ENCODE data around the gene TRPV4.

The TRPV4 gene

GRCh38 chr12:109875572-109876131, 42.5 kb upstream of the TRPV4 start (continued):
- TF ChIP-seq PATZ1 (tag by site-specific recombination; IDR thresholded peaks at IDR 0.05) (peak; percentile 46; the same call in 1 of the 2 replicates), OSR2 (tag by site-specific recombination; IDR thresholded peaks at IDR 0.05) (peak; percentile 76), FEZF1 (tag by site-specific recombination; IDR thresholded peaks at IDR 0.05) (peak; percentile 73), ZNF146 (tag by site-specific recombination; IDR thresholded peaks at IDR 0.05) (no peak), MYNN (tag by site-specific recombination; IDR thresholded peaks at IDR 0.05; ENCODE audit: borderline replicate concordance) (no peak), ZNF555 (tag by site-specific recombination; conservative IDR thresholded peaks at IDR 0.05) (no peak), ZNF398 (tag by site-specific recombination; IDR thresholded peaks at IDR 0.05) (no peak), ZXDB (tag by site-specific recombination; IDR thresholded peaks at IDR 0.05) (0 out of 2 replicates have a peak, but pooled peaks have one; percentile 40), ZNF133 (tag by site-specific recombination; IDR thresholded peaks at IDR 0.05) (no peak), ZBTB11 (tag by site-specific recombination; conservative IDR thresholded peaks at IDR 0.05; ENCODE audit: low read depth) (no peak), ZNF639 (tag by site-specific recombination; IDR thresholded peaks at IDR 0.05) (no peak), ZBTB44 (tag by site-specific recombination; IDR thresholded peaks at IDR 0.05) (no peak), ZNF701 (tag by site-specific recombination; IDR thresholded peaks at IDR 0.05) (no peak), EGR2 (tag by site-specific recombination; IDR thresholded peaks at IDR 0.05; ENCODE audit: low read depth) (no peak), SP2 (tag by site-specific recombination; IDR thresholded peaks at IDR 0.05) (no peak), ZNF785 (tag by site-specific recombination; IDR thresholded peaks at IDR 0.05) (no peak), ZNF341 (tag by site-specific recombination; IDR thresholded peaks at IDR 0.05; ENCODE audit: low read depth) (no peak), ZNF404 (tag by site-specific recombination; IDR thresholded peaks at IDR 0.05) (no peak), ZNF521 (tag by site-specific recombination; IDR thresholded peaks at IDR 0.05) (no peak), ZNF624 (tag by site-specific recombination; IDR thresholded peaks at IDR 0.05) (0 out of 2 replicates have a peak, but pooled peaks have one; percentile 21), ZNF24 (tag by site-specific recombination; IDR thresholded peaks at IDR 0.05) (no peak), ZNF645 (tag by site-specific recombination; IDR thresholded peaks at IDR 0.05) (no peak), ZNF560 (tag by site-specific recombination; IDR thresholded peaks at IDR 0.05; ENCODE audit: borderline replicate concordance) (no peak), ZNF843 (tag by site-specific recombination; IDR thresholded peaks at IDR 0.05) (0 out of 2 replicates have a peak, but pooled peaks have one; percentile 19), ZNF155 (tag by site-specific recombination; IDR thresholded peaks at IDR 0.05) (no peak), TRIM28 (IDR thresholded peaks at IDR 0.05; ENCODE audit: borderline replicate concordance, low read length) (0 out of 2 replicates have a peak, but pooled peaks have one; percentile 56), ZSCAN5A (tag by site-specific recombination; IDR thresholded peaks at IDR 0.05) (no peak), ZNF600 (tag by site-specific recombination; IDR thresholded peaks at IDR 0.05) (peak; percentile 36; the same call in 1 of the 2 replicates)
